ENCODE results near the gene SPINT2. TPM values are rescaled to one million over a fixed set of nuclear protein-coding genes. Genes with fewer than 3 reads are reported as not detected.

The SPINT2 gene
- total RNA-seq, 1 experiment from 2014 or later = 3.3 TPM

GRCh38 chr19:38267761-38268483 lies 3.5 kb downstream of the SPINT2 start:
- no peak for DNase-seq (ENCODE audit: low read depth)

GRCh38 chr19:38268539-38268938 lies 4.2 kb downstream of the SPINT2 start:
- no peak for DNase-seq (ENCODE audit: low read depth)

- peak; percentile 86 for DNase-seq (ENCODE audit: low read depth)
Measured at GRCh38 chr19:38270587-38271167, 6.3 kb downstream of the SPINT2 start.

- DNase-seq (ENCODE audit: low read depth) = no peak
Measured at GRCh38 chr19:38273499-38273898, 9.1 kb downstream of the SPINT2 start.

GRCh38 chr19:38274739-38275138 lies 10.4 kb downstream of the SPINT2 start:
- DNase-seq (ENCODE audit: low read depth) = no peak

GRCh38 chr19:38276942-38277517 lies 12.7 kb downstream of the SPINT2 start:
- no peak for DNase-seq (ENCODE audit: low read depth)

- DNase-seq (ENCODE audit: low read depth) = no peak
Measured at GRCh38 chr19:38277549-38277948, 13.2 kb downstream of the SPINT2 start.

GRCh38 chr19:38277969-38278680 lies 13.8 kb downstream of the SPINT2 start:
- DNase-seq (ENCODE audit: low read depth) = no peak

- DNase-seq (ENCODE audit: low read depth) = no peak
Measured at GRCh38 chr19:38278751-38279150, 14.4 kb downstream of the SPINT2 start.

- no peak for DNase-seq (ENCODE audit: low read depth)
Measured at GRCh38 chr19:38280030-38280921, 15.9 kb downstream of the SPINT2 start.

- no peak for DNase-seq (ENCODE audit: low read depth)
Measured at GRCh38 chr19:38281811-38282566, 17.6 kb downstream of the SPINT2 start.

GRCh38 chr19:38283271-38283670 lies 18.9 kb downstream of the SPINT2 start:
- DNase-seq (ENCODE audit: low read depth) = no peak

- no peak for DNase-seq (ENCODE audit: low read depth)
Measured at GRCh38 chr19:38284422-38284821, 20.0 kb downstream of the SPINT2 start.

GRCh38 chr19:38285567-38285966 lies 21.2 kb downstream of the SPINT2 start:
- DNase-seq (ENCODE audit: low read depth) = no peak

GRCh38 chr19:38287604-38288003 lies 23.2 kb downstream of the SPINT2 start:
- DNase-seq (ENCODE audit: low read depth) = no peak

GRCh38 chr19:38288123-38288855 lies 23.9 kb downstream of the SPINT2 start:
- no peak for DNase-seq (ENCODE audit: low read depth)

GRCh38 chr19:38289955-38290354 lies 25.6 kb downstream of the SPINT2 start:
- DNase-seq (ENCODE audit: low read depth) = no peak

GRCh38 chr19:38290631-38291147 lies 26.3 kb downstream of the SPINT2 start:
- peak; percentile 96 for DNase-seq (ENCODE audit: low read depth)

- no peak for DNase-seq (ENCODE audit: low read depth)
Measured at GRCh38 chr19:38291855-38292254, 27.5 kb downstream of the SPINT2 start.

GRCh38 chr19:38293281-38293680 lies 28.9 kb downstream of the SPINT2 start:
- DNase-seq (ENCODE audit: low read depth) = no peak

All from Daoy (cell line).